GM19467 (cell line): ENCODE results near the gene RPTOR.

ENCODE experiments used
- ATAC-seq: cut with Tn5 transposase; IDR thresholded peaks from one replicate; pipeline ENCODE4 v1.9.1; 2021; ENCODE audit warnings: mild to moderate bottlenecking, moderate library complexity; ENCODE audit not compliant: unreplicated experiment

Gene RPTOR

GRCh38 chr17:81002013-81002384 lies 457.4 kb downstream of the RPTOR start:
- no peak for ATAC-seq

GRCh38 chr17:81002409-81003361 lies 458.0 kb downstream of the RPTOR start:
- no peak for ATAC-seq

GRCh38 chr17:81003711-81004475 lies 459.3 kb downstream of the RPTOR start:
- no peak for ATAC-seq

- ATAC-seq = no peak
Observed at GRCh38 chr17:81006891-81007290, 462.3 kb downstream of the RPTOR start.

GRCh38 chr17:81008140-81008539 lies 463.5 kb downstream of the RPTOR start:
- ATAC-seq = no peak

- no peak for ATAC-seq
Observed at GRCh38 chr17:81009136-81009535, 464.5 kb downstream of the RPTOR start.

GRCh38 chr17:81010935-81011334 lies 466.3 kb downstream of the RPTOR start:
- ATAC-seq = no peak

- no peak for ATAC-seq
Observed at GRCh38 chr17:81011951-81012350, 467.3 kb downstream of the RPTOR start.

- no peak for ATAC-seq
Observed at GRCh38 chr17:81012574-81013447, 468.2 kb downstream of the RPTOR start.

GRCh38 chr17:81013642-81014041 lies 469.0 kb downstream of the RPTOR start:
- no peak for ATAC-seq

- no peak for ATAC-seq
Observed at GRCh38 chr17:81015136-81015535, 470.5 kb downstream of the RPTOR start.
